Keratinocyte (primary cell): ENCODE data around the gene RPL39L. TPM values are rescaled to one million over a fixed set of nuclear protein-coding genes. Genes with fewer than 3 reads are reported as not detected.
A peak's percentile ranks its signal among the peaks of the same experiment; 100 is the strongest.
"Not testable (repeated sequence)": the region's sequence is repeated elsewhere in the genome, so short reads cannot be mapped to it uniquely, and the experiment has no call there.

ENCODE experiments used
- DNase-seq: peaks from one replicate; pipeline ENCODE4 v3.0.0-alpha.2; 2011; ENCODE audit warnings: low read depth, missing footprints, low spot score
- FAIRE-seq: peaks from 2 replicates; lab custom pipeline; 2011; peaks lifted over from hg19 to GRCh38; lab: Jason Lieb, UNC
- H2AFZ ChIP-seq: 2 replicates; pipeline ENCODE4 v1.6.0; 2012; ENCODE audit warnings: low read length, control low read depth, inconsistent platforms; ENCODE audit not compliant: control insufficient read depth
- H3K27ac ChIP-seq: 2 replicates; pipeline ENCODE4 v1.5.1; 2011; ENCODE audit warnings: low read length; ENCODE audit not compliant: control insufficient read depth, insufficient read depth
- H3K27me3 ChIP-seq: 3 replicates; pipeline ENCODE4 v1.6.0; 2011; ENCODE audit warnings: low read length; ENCODE audit not compliant: control insufficient read depth, insufficient read depth; ENCODE audit errors: extremely low read depth
- H3K36me3 ChIP-seq, 2 experiments: 2 replicates in 1 of 2; 3 replicates in 1 of 2; pipeline ENCODE4 v1.5.1; 2011; ENCODE audit warnings: low read length in 2 of 2, mild to moderate bottlenecking in 1 of 2; ENCODE audit not compliant: control insufficient read depth in 2 of 2, insufficient read depth in 2 of 2; ENCODE audit errors: extremely low read depth in 1 of 2
- H3K4me1 ChIP-seq: 3 replicates; pipeline ENCODE4 v1.5.1; 2011; ENCODE audit warnings: low read length; ENCODE audit not compliant: control insufficient read depth, insufficient read depth; ENCODE audit errors: extremely low read depth
- H3K4me2 ChIP-seq: 3 replicates; pipeline ENCODE4 v1.6.0; 2011; ENCODE audit warnings: low read depth, low read length; ENCODE audit not compliant: control insufficient read depth, insufficient read depth; ENCODE audit errors: extremely low read depth
- H3K4me3 ChIP-seq, 3 experiments: fragments of 200-600 bp in 1 of 3; sonication (generic) in 1 of 3; 2 replicates in 2 of 3; 3 replicates in 1 of 3; pipeline ENCODE4 v1.5.1; 2011 to 2016; ENCODE audit warnings: low read length in 3 of 3, mild to moderate bottlenecking in 3 of 3, control low read depth in 2 of 3, inconsistent platforms in 1 of 3, low read depth in 1 of 3, mixed read lengths in 1 of 3, mixed run types in 1 of 3, moderate library complexity in 1 of 3; ENCODE audit not compliant: control insufficient read depth in 2 of 3, insufficient read depth in 2 of 3; ENCODE audit errors: extremely low read depth in 1 of 3
- H3K79me2 ChIP-seq: 2 replicates; pipeline ENCODE4 v1.6.0; 2012; ENCODE audit warnings: low read length; ENCODE audit not compliant: control insufficient read depth, insufficient read depth
- H3K9ac ChIP-seq: 3 replicates; pipeline ENCODE4 v1.6.0; 2011; ENCODE audit warnings: low read length; ENCODE audit not compliant: control insufficient read depth, insufficient read depth; ENCODE audit errors: extremely low read depth
- H3K9me1 ChIP-seq: 3 replicates; pipeline ENCODE4 v1.6.0; 2011; ENCODE audit warnings: low read length; ENCODE audit not compliant: control insufficient read depth, insufficient read depth; ENCODE audit errors: extremely low read depth
- H3K9me3 ChIP-seq: 2 replicates; pipeline ENCODE4 v1.5.1; 2012; ENCODE audit warnings: low read depth, low read length; ENCODE audit not compliant: control insufficient read depth
- H4K20me1 ChIP-seq: 3 replicates; pipeline ENCODE4 v1.6.0; 2011; ENCODE audit warnings: low read length; ENCODE audit not compliant: control insufficient read depth, insufficient read depth; ENCODE audit errors: extremely low read depth
- EZH2 ChIP-seq: IDR thresholded peaks from one replicate; pipeline ENCODE4 v1.6.1; 2012; ENCODE audit warnings: inconsistent platforms, mild to moderate bottlenecking, low read length, moderate library complexity
- dilution Hi-C: fragments of 300-500 bp; cut with MboI; formaldehyde crosslinking; loops from one replicate; pipeline ENCODE4 v1.7.0; 2020; ENCODE audit warnings: low sequenced_read_pairs; ENCODE audit not compliant: extremely low pct_ligation_motif_present
- polyA plus RNA-seq, 5 experiments: library from polyadenylated mRNA; depleted of rRNA in 3 of 5; stranded (reverse) in 3 of 5; stranded (forward) in 1 of 5; unstranded in 1 of 5; fragments of >200 nt; gene quantifications; 1 replicate in 1 of 5; 2 replicates in 3 of 5; 3 replicates in 1 of 5; pipeline versions ENCODE4 v1.2.1 to v1.2.3, GENCODE V29; 2011 to 2012; ENCODE audit warnings: missing spikeins in 2 of 5, low read depth in 1 of 5, low replicate concordance in 1 of 5
- TF ChIP-seq, protein P1 (sequence below), 3 experiments: IDR thresholded peaks in 1 of 3; conservative IDR thresholded peaks in 1 of 3; optimal IDR thresholded peaks in 1 of 3; 2 replicates in 2 of 3; 3 replicates in 1 of 3; pipeline versions ENCODE3 to v1.5.1; 2011; ENCODE audit warnings: low read length in 3 of 3, mild to moderate bottlenecking in 3 of 3, moderate library complexity in 2 of 3, control low read depth in 1 of 3, inconsistent platforms in 1 of 3; ENCODE audit not compliant: insufficient read depth in 2 of 3; ENCODE audit errors: extremely low read depth in 1 of 3

Gene RPL39L
- polyA plus RNA-seq, 1 donor (not counting 4 experiments of a cell fraction or from before 2014, with no cell fraction given), result 20.0 TPM

GRCh38 chr3:187136936-187137335 lies 2.4 kb downstream of the RPL39L start:
- TF ChIP-seq EZH2, result no peak
- TF ChIP-seq, protein P1, sequence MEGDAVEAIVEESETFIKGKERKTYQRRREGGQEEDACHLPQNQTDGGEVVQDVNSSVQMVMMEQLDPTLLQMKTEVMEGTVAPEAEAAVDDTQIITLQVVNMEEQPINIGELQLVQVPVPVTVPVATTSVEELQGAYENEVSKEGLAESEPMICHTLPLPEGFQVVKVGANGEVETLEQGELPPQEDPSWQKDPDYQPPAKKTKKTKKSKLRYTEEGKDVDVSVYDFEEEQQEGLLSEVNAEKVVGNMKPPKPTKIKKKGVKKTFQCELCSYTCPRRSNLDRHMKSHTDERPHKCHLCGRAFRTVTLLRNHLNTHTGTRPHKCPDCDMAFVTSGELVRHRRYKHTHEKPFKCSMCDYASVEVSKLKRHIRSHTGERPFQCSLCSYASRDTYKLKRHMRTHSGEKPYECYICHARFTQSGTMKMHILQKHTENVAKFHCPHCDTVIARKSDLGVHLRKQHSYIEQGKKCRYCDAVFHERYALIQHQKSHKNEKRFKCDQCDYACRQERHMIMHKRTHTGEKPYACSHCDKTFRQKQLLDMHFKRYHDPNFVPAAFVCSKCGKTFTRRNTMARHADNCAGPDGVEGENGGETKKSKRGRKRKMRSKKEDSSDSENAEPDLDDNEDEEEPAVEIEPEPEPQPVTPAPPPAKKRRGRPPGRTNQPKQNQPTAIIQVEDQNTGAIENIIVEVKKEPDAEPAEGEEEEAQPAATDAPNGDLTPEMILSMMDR (optimal IDR thresholded peaks at IDR 0.05 in 1 of 3, IDR thresholded peaks at IDR 0.05 in 1 of 3, conservative IDR thresholded peaks at IDR 0.05 in 1 of 3; ENCODE audit: extremely low read depth in 1 of 3, insufficient read depth in 2 of 3, low read length in 3 of 3), result no peak
- DNase-seq, result peak; percentile 63
- Histone ChIP-seq H3K79me2 (no peaks in the 10 kb centered on the region), H3K4me3 (no peak overlapping the region), H3K4me1 (peaks cover 14% of the 10 kb centered on the region), H3K4me2 (no peak overlapping the region), H3K36me3 (peaks cover 0 to 5% of the 10 kb centered on the region in 2 experiments), H3K9me3 (no peaks in the 10 kb centered on the region), H3K9ac (no peak overlapping the region), H2AFZ (no peak overlapping the region), H4K20me1 (no peaks in the 10 kb centered on the region), H3K27ac (peak overlapping the region; percentile 36), H3K27me3 (no peaks in the 10 kb centered on the region), H3K9me1 (no peaks in the 10 kb centered on the region)
- dilution Hi-C loops, result no loop called here
- FAIRE-seq, result peak; percentile 75

GRCh38 chr3:187136337-187136736 lies 3.0 kb downstream of the RPL39L start:
- Histone ChIP-seq H2AFZ (no peak overlapping the region), H3K79me2 (no peaks in the 10 kb centered on the region)

DNA sequence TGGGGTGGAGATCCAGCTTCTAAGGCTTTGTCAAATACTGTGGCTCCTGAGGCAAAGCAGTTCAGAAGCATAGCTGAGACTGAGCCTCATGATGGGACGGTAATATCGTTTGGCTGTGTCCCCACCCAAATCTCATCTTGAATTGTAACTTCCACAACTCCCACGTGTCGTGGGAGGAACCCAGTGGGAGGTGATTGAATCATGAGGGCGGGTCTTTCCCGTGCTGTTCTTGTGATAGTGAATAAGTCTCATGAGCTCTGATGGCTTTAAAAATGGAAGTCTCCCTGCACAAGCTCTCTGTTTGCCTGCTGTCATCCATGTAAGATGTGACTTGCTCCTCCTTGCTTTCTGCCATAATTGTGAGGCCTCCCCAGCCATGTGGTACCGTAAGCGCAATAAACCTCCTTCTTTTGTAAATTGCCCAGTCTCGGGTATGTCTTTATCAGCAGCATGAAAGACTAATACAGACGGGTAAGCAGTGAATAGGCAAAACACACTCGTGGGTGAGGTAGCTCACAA lies 4.1 kb downstream of the RPL39L start:
- H3K79me2 ChIP-seq, H3K4me3 ChIP-seq, H3K9ac ChIP-seq, H3K9me1 ChIP-seq, FAIRE-seq, H3K27ac ChIP-seq, H3K9me3 ChIP-seq, H2AFZ ChIP-seq, H3K4me2 ChIP-seq, DNase-seq, H3K36me3 ChIP-seq, H4K20me1 ChIP-seq, H3K27me3 ChIP-seq, dilution Hi-C loops: not testable (repeated sequence)
- peaks cover 24% of the 10 kb centered on the region for H3K4me1 ChIP-seq

More at GRCh38 chr3:187136337-187136736, 3.0 kb downstream of the RPL39L start:
- no peak for FAIRE-seq
- Histone ChIP-seq H3K27ac (peak overlapping the region; percentile 36), H3K4me2 (no peak overlapping the region), H3K9me3 (no peaks in the 10 kb centered on the region), H4K20me1 (no peaks in the 10 kb centered on the region), H3K4me1 (peaks cover 16% of the 10 kb centered on the region), H3K4me3 (no peak overlapping the region), H3K27me3 (no peaks in the 10 kb centered on the region), H3K36me3 (peaks cover 0 to 5% of the 10 kb centered on the region in 2 experiments), H3K9me1 (no peaks in the 10 kb centered on the region), H3K9ac (no peak overlapping the region)
- DNase-seq, result no peak
- TF ChIP-seq EZH2, result no peak
- TF ChIP-seq, protein P1 (optimal IDR thresholded peaks at IDR 0.05 in 1 of 3, IDR thresholded peaks at IDR 0.05 in 1 of 3, conservative IDR thresholded peaks at IDR 0.05 in 1 of 3; ENCODE audit: extremely low read depth in 1 of 3, insufficient read depth in 2 of 3, low read length in 3 of 3), result no peak
- dilution Hi-C loops, result no loop called here

DNA sequence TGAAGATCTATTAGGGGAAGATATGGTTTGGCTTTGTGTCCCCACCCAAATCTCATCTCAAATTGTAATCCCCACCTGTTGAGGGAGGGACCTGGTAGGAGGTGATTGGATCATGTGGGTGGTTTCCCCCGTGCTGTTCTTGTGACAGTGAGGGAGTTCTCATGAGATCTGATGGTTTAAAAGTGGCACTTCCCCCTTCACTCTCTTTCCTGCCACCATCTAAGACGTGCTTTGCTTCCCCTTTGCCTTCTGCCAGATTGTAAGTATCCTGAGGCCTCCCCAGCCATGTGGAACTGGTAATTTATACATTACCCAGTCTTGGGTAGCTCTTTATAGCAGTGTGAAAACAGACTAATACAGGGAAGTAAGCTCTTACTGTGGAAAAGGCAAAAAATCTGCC lies 6.1 kb downstream of the RPL39L start:
- H3K4me2 ChIP-seq, H3K36me3 ChIP-seq, dilution Hi-C loops, FAIRE-seq, H3K9me3 ChIP-seq, H2AFZ ChIP-seq, H4K20me1 ChIP-seq, DNase-seq, H3K9me1 ChIP-seq, H3K4me3 ChIP-seq, H3K27me3 ChIP-seq, H3K79me2 ChIP-seq, H3K9ac ChIP-seq, H3K27ac ChIP-seq: not testable (repeated sequence)
- H3K4me1 ChIP-seq, result peaks cover 18% of the 10 kb centered on the region
